ENCODE results near the gene TMEM255B.
A peak's percentile ranks its signal among the peaks of the same experiment; 100 is the strongest.

The TMEM255B gene

DNA sequence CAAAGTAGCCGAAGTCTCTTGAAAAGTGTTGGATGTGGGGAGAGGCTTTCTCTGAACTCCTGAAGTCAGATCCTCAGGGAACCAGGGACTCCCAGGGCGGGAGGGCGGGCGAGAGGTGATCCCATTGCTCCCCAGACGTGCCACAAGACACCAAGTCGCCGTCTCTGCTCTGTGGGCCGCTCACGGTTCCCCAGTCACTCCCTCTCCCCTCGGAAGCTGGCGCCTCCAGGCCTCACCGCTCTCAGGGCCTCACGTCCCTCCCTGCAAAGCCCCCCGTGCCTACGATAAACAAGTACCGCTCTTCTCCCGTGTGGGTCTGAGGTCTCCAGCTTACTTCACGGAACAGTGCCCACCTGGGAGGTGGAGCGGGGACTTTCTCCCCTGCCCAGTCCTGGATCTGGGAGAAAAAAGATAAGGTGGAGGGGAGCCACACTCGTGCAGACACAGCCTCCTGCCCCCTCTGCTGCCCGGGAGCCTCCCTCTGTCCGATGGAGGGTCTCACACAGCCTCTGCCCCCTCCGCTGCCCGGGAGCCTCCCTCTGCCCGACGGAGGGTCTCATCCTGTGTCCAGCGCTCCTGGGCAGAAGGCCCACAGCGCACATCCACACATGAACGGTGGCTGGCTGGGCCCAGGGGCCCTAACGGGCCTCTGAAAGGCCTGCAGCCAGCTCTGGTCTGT, 54.2 kb downstream of the TMEM255B start:
- TF ChIP-seq, protein P1, sequence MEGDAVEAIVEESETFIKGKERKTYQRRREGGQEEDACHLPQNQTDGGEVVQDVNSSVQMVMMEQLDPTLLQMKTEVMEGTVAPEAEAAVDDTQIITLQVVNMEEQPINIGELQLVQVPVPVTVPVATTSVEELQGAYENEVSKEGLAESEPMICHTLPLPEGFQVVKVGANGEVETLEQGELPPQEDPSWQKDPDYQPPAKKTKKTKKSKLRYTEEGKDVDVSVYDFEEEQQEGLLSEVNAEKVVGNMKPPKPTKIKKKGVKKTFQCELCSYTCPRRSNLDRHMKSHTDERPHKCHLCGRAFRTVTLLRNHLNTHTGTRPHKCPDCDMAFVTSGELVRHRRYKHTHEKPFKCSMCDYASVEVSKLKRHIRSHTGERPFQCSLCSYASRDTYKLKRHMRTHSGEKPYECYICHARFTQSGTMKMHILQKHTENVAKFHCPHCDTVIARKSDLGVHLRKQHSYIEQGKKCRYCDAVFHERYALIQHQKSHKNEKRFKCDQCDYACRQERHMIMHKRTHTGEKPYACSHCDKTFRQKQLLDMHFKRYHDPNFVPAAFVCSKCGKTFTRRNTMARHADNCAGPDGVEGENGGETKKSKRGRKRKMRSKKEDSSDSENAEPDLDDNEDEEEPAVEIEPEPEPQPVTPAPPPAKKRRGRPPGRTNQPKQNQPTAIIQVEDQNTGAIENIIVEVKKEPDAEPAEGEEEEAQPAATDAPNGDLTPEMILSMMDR (IDR thresholded peaks at IDR 0.05; ENCODE audit: low read depth, low read length, missing control alignments): no peak
- in situ Hi-C loops (cut with HindIII; ENCODE audit: low sequenced_read_pairs): loop anchor here (5.0 kb wide), 1 partner anchor 244 kb away; no protein-coding TSS in a partner anchor
- DNase-seq (ENCODE audit: low read depth): no peak
- no peak overlapping the region for H3K4me3 ChIP-seq (ENCODE audit: low read depth, low read length)

DNA sequence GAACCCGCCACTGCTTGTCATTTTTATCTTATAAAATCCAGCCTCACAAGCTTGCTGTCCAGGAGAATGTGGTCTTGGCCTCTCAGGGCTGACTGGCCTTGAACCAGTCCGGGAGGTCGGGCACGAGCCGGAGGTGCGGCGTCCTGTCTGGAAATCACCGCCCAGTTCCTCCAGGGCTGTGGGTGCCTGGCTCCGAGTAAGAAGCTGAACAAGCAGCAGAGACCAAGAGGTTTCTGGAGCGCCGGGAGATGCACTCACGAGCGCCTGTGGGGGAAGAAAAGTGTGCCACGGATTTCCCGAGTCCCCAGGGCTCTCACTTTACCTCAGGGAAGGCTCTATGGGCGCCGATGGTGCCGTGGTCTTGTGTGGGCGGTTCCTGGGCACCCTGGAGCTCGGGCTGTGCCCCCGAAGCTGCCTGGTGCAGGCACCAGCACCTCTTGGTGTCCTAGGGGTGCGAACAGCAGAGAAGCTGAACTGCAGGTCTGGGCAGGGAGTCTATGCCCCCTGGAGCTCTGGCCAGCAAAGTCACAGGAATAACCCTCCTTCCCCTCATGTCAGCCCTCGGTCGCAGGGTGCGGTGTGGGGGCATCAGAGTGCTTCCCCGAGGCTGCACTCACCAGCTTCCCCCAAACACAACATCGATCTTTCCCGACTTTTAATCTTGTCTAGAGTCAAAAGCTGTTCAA, 54.9 kb downstream of the TMEM255B start:
- DNase-seq (ENCODE audit: low read depth): no peak
- in situ Hi-C loops (cut with HindIII; ENCODE audit: low sequenced_read_pairs): loop anchor here (5.0 kb wide), 1 partner anchor 243 kb away; no protein-coding TSS in a partner anchor

DNA sequence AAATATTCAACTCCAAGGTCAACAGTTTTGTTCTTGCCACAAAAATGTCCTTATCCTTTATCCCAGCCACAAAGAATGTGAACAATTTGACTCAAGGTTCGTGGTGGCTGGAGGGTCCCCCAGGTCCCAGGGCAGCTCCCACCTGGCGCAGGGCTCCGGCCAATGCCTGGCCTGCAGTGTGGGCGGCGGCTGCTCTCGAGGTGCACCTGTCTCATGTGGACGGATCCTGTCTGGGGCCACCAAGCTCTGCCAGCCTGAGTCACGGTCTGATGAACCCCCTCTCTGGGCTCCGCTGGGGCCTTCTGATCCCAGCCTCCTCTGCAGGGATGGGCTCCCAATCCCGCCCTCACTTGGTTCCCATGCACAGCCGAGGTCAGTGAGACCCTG, 55.4 kb downstream of the TMEM255B start:
- TF ChIP-seq, protein P1 (IDR thresholded peaks at IDR 0.05; ENCODE audit: low read depth, low read length, missing control alignments): no peak
- peak; percentile 36 for DNase-seq (ENCODE audit: low read depth)
- in situ Hi-C loops (cut with HindIII; ENCODE audit: low sequenced_read_pairs): loop anchor here (5.0 kb wide), 1 partner anchor 243 kb away; no protein-coding TSS in a partner anchor
- H3K4me3 ChIP-seq (ENCODE audit: low read depth, low read length): no peak overlapping the region

More for the DNA sequence above, 54.9 kb downstream of the TMEM255B start:
- no peak overlapping the region for H3K4me3 ChIP-seq (ENCODE audit: low read depth, low read length)
- TF ChIP-seq, protein P1 (IDR thresholded peaks at IDR 0.05; ENCODE audit: low read depth, low read length, missing control alignments): no peak

DNA sequence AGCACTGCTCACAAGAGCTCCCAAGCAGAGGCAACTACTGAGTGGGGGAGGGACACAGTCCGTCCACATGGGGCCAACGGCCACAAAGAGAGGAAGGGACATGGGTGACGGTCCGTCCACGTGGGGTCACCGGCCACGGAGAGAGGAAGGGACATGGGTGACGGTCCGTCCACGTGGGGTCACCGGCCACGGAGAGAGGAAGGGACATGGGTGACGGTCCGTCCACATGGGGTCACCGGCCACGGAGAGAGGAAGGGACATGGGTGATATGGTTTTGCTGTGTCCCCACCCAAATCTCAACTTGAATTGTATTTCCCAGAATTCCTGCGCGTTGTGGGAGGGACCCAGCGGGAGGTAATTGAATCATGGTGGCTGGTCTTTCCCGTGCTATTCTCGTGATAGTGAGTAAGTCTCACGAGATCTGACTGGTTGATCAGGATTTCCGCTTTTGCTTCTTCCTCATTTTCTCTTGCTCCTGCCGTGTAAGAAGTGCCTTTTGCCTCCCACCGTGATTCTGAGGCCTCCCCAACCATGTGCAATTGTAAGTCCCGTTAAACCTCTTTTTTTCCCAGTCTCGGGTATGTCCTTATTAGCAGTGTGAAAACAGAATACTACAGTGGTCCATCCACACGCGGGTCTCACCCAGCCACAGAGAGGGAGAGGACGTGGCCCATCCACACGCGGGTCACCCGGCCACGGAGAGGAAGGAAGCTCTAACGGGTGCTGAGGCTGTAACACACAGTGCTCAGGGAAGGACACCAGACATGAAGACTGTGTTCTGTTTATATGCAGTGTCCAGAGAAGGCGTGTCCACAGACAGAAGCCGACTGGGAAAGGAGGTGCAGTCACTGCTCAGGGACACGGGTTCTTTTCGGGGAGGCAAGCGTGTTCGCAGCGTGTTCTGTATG, 56.4 kb downstream of the TMEM255B start:
- no peak overlapping the region for H3K4me3 ChIP-seq (ENCODE audit: low read depth, low read length)
- in situ Hi-C loops (cut with HindIII; ENCODE audit: low sequenced_read_pairs): no loop called here
- TF ChIP-seq, protein P1 (IDR thresholded peaks at IDR 0.05; ENCODE audit: low read depth, low read length, missing control alignments): no peak
- no peak for DNase-seq (ENCODE audit: low read depth)

DNA sequence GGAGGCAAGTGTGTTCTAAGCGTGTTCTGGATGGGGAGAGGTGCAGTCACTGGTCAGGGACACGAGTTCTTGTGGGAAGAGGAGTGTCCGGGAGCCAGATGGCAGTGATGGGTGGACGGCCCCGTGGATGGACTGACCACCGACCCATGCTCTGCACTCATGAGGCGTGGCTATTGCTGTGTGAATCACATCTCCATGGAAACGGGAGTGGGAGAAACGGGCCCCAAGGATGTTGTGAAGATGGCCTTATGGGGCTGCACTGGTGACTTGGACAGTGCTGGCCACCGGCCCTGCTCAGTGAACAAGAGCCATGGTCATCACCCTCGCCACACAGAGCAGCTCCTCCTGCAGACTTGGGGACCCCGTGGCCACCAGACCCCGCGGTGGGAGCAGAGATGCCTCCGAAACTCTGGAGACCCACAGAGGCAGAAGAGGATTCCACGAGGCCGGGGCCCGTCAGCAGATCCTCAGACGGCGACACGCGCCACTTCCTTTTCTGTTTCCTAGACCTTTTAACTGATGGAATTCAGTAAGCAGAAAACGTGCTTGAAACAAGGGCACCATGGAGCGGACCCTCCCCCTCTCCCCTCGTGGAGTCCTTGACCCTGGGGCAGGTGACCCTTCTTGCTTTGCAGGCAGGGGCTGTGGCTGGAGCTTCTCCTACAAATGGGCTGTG, 57.4 kb downstream of the TMEM255B start:
- no peak for DNase-seq (ENCODE audit: low read depth)
- in situ Hi-C loops (cut with HindIII; ENCODE audit: low sequenced_read_pairs): no loop called here
- H3K4me3 ChIP-seq (ENCODE audit: low read depth, low read length): no peak overlapping the region
- TF ChIP-seq, protein P1 (IDR thresholded peaks at IDR 0.05; ENCODE audit: low read depth, low read length, missing control alignments): no peak
